ENCODE results near the gene CRHR1.

DNA sequence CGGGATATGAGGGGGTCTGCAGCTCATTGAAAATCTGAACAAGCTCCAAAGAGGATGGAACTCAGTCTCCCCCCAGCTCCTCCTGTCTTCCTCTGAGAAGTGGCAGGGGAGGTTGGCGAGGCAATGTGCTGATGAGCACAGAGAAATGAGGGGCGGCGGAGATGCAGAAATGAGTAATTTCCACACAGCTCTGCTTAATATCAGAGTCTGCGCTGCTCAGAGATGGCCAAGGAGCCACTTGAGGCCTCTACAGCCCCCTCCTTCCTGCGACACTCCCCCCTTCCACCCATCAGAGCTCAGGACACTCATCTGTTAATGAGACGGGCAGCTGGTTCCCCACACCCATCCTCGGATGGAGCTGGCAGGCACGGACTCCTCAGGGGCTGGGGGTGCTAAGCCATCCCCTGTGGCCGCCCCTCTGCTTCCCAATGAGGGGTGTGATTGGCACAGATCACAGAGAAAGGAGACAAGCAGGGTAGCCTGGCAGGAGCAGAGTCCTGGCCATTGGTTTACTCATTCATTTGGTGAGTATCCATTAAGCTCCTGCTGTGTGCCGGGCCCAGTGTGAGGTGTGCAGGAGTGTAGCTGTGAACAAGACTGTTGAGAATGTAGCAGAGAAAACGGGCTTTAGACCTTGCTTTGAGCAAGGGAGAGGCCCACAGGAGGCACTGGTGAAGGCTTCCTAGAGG is 12.7 kb upstream of the CRHR1 start:
- TF ChIP-seq, protein P1, sequence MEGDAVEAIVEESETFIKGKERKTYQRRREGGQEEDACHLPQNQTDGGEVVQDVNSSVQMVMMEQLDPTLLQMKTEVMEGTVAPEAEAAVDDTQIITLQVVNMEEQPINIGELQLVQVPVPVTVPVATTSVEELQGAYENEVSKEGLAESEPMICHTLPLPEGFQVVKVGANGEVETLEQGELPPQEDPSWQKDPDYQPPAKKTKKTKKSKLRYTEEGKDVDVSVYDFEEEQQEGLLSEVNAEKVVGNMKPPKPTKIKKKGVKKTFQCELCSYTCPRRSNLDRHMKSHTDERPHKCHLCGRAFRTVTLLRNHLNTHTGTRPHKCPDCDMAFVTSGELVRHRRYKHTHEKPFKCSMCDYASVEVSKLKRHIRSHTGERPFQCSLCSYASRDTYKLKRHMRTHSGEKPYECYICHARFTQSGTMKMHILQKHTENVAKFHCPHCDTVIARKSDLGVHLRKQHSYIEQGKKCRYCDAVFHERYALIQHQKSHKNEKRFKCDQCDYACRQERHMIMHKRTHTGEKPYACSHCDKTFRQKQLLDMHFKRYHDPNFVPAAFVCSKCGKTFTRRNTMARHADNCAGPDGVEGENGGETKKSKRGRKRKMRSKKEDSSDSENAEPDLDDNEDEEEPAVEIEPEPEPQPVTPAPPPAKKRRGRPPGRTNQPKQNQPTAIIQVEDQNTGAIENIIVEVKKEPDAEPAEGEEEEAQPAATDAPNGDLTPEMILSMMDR (IDR thresholded peaks at IDR 0.05) = no peak
- no peak for TF ChIP-seq POLR2A (IDR thresholded peaks at IDR 0.05)
- no peak for TF ChIP-seq POLR2AphosphoS5 (IDR thresholded peaks at IDR 0.05)
